NCI-H2107 treated with DMSO at 0.1 percent for 48 hours (cell line): ENCODE results near the gene SSR1.

Source experiments
- DNase-seq: peaks from one replicate; lab custom pipeline; 2025; ENCODE audit not compliant: unreplicated experiment; lab: John Stamatoyannopoulos, UW

The SSR1 gene

DNA sequence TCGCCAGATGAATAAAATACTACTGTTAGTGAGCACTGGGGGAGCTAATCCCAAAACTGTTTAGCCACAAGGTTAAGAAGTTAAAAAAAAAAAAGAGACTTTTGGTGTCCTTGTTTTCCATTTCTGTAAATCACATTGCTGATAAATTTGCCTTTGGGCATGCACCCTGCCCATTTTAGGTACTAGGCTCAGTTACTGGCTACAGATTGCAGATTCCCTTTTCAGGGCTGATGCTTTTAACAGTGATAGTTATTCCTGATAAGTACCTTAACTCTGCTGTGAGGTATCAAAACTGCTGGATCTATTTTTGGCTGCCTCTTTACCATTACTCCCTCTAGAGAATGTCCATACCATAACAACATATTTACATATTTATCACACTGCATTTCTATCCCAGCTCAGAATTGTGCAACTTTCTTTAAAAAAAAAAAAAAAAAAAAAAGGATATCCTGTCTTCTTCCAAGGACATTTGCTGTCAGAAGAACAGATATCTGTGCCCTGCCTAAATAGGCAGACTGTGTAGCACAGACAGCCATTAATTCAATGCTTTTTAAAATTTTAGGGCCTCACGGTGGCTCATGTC, 94.5 kb downstream of the SSR1 start:
- DNase-seq, result no peak
